GM19025 (cell line): ENCODE measurements around the gene ANKRD52.
"Not testable (repeated sequence)": the region's sequence is repeated elsewhere in the genome, so short reads cannot be mapped to it uniquely, and the experiment has no call there.

ENCODE experiments used
- ATAC-seq: cut with Tn5 transposase; IDR thresholded peaks from one replicate; pipeline ENCODE4 v1.9.1; 2021; ENCODE audit warnings: mild to moderate bottlenecking, low read depth, moderate library complexity; ENCODE audit not compliant: unreplicated experiment

ANKRD52 gene

DNA sequence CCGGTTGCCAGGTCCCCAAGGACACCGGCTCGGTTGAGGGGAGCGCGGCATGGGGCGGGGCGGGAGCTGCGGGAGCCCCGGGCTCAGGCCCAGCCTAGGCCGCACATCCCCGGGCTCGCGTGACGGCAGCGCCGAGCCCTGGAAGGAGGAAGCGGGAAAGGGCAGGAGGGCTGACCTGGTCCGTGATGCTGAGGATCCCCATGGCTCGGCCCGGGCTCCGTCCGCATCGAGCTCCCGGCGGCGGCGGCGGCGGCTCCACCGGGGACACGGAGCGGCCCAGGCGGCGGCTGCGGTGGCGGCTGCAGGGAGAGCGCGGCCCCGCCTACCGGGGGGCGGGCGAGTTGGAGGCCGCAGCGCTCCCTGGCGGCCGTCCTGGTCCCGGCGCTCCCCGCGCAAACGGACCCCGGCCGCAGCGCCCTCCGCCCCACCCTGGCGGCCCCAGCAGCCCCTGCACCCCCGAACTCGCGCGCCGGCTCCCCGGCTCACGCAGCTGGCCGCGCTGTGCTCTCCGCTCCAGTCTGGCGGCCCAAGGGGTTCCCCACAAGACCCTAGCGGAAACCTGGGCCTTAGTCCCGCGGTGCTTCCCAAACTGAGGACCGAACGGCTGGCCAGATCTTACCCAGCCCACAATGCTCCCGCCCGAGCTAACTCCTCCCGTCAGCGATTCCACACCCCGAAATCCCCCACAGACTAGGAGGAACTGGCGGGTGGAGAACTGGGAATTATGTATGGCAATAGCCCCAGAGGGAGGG is at the start of gene ANKRD52:
Gene ANKRD52 (minus strand): TSS at position 317 of the 752 bp plus-strand sequence. CDS start 115 bp downstream, at position 202.
- ATAC-seq = peak; percentile 95

DNA sequence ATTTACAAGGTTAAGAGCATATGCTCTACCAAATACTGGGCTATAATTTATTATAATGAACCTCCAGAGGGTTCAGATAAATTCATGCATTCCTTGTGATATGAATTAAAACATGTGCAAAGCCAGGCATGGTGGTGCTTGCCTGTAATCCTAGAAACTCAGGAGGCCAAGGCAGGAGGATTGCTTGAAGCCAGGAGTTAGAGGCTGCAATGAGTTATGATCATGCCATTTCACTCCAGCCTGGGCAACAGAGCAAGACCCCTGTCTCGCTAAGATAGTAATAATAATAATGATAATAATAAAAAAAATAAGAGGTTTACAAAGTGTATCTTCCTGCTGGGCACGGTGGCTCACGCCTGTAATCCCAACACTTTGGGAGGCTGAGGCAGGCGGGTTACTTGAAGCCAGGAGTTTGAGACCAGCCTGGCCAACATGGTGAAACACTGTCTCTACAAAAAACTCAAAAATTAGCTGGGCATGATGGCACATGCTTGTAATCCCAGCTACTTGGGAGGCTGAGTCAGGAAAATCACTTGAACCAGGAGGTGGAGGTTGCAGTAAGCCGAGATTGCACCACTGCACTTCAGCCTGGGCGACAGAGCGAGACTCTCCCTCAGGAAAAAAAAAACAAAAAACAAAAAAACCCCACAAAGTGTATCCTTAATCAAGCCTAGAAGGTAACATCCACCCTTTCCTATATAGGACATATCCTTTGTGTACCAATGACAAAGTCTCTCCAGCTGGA is 49.2 kb upstream of the ANKRD52 start:
- ATAC-seq = no peak

DNA sequence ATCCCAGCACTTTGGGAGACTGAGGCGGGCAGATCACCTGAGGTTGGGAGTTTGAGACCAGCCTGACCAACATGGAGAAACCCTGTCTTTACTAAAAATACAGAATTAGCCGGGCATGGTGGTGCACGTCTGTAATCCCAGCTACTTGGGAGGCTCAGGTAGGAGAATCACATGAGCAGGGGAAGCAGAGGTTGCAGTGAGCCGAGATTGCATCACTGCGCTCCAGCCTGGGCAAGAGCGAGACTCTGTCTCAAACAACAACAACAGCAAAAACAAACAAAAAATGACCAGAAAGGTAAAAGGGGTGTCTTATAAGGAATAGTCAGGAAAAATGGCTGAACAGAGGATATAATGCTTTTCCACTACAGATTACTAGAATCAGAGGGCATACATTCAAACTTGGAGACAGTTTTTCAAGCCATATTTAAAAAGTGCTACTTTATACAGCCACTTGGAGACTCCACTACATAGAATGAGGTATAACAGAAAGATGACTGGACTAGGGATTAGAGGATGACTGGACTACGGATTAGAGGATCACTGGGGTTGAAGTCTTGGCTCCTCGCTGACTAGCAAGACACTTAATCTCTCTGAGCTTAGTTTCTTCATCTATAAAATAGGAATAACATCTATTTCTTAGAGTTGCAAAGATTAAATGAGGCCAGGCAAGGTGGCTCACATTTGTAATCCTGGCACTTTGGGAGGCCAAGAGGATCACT is 46.8 kb upstream of the ANKRD52 start:
- no peak for ATAC-seq

DNA sequence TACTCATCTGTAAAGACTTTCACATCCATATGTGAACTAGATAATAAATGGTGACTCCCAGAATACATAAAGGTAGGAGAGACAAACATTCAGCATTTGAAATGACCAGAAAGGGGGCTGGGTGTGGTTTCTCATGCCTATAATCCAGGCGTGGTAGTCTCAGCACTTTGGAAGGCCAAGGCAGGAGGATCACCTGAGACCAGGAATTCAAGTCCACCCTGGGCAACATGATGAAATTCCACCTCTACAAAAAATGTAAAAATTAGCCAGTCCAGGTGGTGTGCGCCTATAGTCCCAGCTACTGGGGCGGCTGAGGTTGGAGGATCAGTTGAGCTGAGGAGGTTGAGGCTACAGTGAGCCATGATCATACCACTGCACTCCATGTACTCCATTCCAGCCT is 46.1 kb upstream of the ANKRD52 start:
- ATAC-seq = no peak

DNA sequence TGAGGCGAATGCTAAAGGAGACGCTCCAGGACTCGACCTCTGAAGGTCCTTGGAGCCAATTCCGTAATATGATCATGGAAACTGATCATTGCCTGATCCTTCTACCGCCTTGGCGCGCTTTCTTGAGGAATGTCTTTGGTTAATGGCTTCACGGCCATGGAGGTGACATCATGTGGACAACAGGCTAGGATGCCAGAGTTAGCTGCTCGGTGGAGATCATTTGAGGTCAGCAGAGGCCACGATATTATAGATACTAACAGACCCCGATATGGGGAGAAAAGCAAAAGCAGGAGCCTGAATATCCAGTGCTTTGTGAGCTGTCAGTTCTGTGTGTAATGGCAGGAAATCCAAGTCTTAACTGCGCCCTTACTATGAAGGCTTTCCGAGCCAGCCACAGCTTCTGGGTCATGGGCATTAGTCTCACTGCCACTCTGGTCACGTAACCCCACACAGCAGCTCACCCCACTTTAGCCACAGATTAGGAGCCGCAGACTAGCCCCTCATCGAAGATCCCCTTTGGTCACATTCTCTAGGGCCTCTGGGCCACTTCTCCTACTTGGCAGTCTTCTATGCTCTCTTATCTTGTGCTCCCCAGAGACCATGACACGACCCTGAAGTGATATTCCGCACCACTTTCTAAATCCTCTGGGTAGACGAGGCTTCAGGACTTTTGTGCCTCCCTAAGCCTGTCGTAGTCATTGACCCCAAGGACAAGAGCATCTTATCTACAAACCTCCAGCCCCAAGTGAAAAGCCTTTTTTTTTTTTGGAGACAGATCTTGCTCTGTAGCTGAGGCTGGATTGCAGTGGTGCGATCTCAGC is 42.7 kb upstream of the ANKRD52 start:
- ATAC-seq = no peak

DNA sequence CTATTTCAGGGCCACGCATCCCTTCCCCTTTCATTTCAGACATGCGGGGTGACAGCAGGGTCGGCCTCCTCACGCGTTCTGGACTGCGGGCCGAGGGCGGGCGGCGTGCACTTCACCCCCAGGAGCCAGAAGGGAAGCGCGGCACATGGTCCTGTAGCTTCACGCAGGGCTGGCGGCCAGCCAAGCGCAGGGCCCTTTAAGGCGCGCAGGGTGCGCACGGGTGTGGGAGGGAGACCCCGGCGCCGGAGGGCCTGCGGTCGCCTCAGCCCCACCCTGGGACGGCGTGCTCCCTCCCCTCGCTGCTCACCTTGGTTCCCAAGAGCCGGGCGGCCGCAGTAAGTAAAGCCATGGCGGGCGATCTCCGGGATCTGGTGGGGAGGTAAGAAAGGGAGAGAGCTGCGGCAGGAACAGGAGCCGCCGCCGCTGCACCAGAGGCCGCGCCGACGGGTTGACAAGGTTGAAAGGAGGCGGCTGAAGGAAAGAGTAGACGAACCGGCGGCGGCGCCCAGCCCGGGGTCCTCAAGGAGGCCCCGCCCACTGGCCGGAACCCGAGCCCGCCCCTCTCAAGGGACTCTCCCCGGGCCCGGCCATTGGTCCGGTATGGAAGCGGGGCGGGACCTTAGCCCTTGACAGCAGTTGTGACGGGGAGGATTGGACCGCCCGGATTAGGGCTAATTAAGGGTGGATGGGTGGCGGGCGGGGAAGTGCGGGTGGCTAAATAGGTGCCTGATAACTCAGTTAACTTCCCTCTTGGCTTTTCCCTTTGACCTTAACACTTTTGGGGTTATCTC is 41.9 kb upstream of the ANKRD52 start, which contains the start of gene CS:
Gene CS (minus strand): TSS at position 478 of the 791 bp plus-strand sequence. CDS start 129 bp downstream, at position 349.
- ATAC-seq = peak; percentile 93

DNA sequence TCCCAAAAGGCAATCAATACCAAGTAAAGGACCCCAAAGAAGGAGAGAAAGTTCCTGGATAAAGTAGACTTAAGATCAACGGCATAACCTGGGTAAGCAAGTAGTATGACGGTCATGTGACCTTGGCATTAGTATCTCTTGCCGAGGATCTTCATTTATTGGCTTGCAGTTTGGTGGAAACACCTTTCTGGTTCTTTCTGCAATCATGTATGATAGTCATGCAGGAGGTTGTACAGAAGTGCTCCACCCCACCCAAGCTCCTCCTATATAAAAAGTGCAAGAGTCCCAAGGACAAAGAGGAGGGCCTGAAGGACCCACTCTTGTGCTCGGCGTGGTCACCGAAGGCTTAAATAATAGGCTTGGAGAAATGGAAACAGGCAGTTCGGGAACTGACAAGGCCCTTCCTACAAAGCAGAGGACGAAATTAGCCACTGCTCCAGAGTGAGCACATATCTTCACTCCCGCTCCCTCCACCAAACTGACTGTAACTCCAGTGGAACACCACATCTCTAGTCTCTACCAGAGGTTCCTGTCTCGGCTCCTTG is 41.2 kb upstream of the ANKRD52 start:
- no peak for ATAC-seq

DNA sequence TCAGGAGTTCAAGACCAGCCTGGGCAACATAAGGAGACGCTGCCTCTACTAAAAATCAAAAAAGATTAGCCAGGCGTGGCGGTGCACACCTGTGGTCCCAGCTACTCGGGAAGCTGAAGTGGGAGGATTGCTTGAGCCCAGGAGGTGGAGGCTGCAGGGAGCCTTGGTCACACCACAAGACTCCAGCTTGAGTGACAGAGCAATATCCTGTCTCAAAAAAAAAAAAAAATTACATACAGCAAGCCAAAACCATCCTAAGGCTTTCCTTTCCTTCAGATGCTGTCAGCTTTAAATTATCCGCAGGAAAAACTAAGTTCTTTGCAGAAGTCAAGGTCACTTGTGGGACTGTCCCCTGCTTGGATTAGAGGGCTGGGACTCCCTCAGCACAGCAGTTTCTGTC is 40.6 kb upstream of the ANKRD52 start:
- ATAC-seq = no peak

DNA sequence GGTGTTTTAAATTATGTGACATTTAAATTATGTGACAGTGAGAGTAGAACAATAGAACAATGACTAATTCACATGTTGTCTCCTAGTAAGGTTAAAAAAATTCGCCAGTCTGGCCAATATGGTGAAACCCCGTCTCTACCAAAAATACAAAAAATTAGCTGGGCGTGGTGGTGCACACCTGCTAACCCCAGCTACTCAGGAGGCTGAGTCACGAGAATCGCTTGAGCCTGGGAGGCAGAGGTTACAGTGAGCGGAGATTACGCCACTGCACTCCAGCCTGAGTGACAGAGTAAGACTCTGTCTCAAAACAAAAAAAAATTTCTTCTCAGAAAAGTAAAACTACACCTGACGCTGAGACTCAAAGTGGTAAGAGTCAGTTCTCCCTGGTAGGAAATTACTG is 39.2 kb upstream of the ANKRD52 start:
- no peak for ATAC-seq

DNA sequence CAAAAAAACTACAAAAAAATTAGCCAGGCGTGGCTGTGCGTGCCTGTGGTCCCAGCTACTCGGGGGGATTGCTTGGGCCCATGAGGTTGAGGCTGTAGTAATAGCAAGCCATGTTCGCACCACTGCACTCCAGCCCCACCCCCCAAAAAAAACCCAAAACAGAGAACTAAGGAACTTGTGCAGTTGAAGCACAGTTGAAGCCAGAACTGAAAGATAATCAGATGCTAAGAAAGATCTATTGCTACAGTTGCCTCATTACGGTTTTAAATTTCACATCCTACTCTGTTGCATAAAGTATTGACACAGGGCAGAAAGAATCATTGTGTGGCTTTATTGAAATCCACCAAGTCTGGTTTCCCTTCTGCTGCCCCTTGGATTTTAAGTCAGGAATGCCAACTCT is 38.1 kb upstream of the ANKRD52 start:
- ATAC-seq = no peak

DNA sequence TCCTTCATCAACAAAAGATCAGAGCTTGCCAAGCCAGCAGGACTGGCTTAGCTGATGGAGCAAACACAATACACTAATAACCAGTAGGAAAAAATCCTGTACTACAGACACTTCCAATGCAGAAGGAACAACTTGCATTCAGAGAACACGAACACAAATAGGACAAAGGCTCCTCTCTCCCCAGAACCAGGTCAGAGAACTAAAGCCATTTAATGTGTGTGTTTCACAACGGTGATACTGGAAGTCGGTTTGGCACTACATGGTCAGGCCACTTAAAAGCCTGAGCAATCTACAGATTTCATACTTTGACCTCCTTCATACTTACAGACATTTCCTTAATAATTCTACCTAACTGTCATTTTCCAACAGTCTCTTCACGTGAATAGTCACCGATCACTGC is 35.6 kb upstream of the ANKRD52 start:
- ATAC-seq = no peak

DNA sequence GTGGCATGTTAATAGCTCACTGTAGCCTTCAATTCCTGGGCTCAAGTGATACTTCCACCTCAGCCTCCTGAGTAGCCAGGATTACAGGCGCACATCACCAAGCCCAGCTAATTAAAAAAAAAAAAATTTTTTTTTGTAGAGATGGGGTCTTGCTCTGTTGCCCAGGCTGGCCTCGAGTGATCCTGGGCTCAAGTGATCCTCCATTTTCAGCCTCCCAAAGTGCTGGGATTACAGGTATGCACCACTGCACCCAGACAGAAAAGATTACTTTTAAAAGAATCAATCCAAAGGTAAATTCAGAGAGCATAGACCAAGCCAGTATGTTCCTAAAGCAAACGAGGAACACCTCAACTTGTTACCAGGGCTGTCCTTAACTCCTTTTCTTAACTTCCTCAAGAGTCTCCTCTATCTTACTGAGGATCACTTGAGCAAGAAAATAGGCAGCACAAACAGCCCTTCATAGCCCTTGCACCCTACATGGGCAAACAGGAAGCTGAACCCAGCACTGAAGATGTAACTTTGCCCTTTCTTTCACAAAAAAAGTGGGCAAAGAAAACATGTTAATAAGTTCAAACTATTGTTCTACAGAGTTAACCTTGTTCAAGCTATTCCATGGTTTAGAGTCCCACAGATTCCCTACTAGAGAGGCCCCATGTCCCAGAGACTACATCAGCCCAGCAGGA is 30.7 kb upstream of the ANKRD52 start:
- no peak for ATAC-seq

DNA sequence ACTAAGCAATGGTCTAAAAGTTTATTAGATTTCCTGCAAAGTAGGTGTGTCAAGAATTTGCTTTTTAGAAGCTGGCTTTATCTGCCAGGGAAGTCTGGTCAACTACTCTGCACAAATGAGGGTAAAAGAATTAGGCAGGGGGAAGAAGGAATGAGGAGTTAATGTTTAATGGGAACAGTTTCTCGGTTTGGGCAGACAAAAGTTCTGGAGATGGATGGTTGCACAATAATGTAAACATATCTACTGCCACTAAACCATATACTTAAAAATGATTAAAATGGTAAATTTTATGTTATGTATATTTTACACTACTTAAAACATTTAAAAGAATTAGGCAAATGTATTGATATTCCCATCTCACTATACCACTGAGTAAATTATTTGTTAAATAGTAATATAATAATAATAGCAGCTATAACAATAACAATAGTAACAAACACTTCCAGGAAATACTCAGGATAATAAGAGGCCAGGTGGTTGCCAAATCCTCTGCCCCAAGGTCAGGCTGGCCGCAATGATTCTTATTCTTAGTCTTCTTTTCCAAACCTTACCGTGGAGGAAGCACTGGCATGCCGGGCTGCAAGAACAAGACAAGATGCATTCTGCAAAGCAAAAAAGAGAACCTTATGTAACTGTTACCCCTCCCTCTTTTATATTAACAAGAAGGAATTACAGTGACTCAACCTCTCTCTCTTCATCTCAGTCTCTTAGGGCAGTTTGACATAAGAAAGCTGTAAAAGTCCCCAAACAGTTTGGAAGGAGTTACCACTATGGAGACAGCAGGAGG is 28.1 kb upstream of the ANKRD52 start:
- no peak for ATAC-seq

DNA sequence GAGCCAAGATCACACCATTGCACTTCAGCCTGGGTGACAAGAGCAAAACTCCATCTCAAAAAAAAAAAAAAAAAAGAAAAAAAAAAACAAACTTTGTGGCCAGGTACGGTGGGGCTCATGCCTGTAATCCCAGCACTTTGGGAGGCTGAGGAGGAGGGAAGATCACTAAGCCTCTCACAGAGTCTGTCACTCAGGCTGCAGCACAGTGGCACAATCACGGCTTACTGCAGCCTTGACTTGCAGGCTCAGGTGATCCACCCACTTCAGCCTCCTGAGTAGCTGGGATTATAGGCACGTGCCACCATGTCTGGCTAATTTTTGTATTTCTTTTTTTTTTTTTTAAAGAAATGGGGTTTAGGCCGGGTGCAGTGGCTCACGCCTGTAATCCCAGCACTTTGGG is 26.1 kb upstream of the ANKRD52 start:
- ATAC-seq = not testable (repeated sequence)

DNA sequence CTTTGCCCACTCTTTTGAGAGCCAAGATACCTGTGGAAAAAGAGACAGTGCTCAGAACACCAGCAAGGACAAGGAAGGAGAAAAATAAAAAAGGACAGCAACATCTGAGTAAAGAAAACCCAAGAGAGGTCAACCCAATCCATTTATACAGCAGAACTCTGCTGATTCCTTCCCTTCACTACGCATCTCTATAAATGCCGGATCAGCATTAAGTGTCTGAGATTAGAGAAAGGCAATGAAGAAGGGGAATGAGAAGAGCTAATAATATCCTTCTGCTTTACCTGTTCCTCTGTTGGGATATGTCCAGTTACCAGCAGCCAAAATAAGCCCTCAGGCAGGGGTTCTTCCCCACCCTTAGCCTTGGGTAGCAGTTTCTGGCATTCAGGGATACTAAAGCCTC is 24.4 kb upstream of the ANKRD52 start:
- ATAC-seq = no peak

DNA sequence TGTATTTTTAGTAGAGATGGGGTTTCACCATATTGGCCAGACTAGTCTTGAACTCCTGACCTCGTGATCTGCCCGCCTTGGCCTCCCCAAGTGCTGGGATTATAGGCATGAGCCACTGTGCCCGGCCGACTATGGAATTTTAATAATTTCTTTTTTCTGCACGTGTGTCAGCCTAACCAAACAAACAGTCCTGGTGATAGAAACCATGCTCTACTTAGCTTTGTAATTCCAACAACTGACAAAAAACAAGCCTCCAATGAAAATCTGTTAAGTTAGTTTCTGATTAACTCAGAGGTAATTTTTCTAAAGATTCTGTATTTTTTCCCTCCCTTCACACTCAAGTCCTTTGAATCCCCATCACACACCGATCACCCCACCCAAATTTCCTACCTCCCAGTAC is 23.8 kb upstream of the ANKRD52 start:
- no peak for ATAC-seq

DNA sequence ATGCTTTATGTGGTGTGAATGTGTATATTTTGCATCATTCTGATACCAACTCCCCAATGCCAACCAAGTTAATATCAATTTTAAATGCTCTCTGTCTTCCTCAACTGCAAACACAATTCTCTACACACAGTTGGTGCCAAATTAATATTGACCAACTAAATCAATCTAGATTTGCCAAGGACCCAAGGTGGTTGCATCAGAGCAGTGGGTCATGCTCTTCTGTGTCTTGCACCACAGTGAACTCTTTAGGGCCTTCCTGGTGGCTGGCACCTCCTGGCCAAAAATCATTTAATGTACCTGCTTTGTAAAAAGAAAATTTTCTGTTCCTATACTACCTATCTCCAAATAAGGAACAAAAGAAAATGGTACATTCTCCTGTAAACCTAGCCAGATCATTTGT is 22.7 kb upstream of the ANKRD52 start:
- ATAC-seq = no peak

DNA sequence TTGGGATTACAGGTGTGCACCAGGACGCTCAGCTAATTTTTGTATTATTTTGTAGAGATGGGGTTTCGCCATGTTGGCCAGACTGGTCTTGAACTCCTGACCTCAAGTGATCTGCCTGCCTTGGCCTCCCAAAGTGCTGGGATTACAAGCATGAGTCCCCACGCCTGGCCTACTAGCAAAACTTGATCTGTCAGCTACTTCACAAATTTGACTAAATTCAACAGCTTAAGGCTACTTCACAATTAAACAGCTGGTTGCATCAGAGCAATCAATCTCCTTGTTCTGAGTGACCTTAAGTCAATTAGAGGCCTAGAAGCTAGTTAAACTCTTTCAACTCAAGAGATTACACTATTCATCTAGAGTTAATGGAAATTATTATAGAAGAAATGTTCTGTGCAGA is 20.7 kb upstream of the ANKRD52 start:
- no peak for ATAC-seq
